ENCODE measurements around the gene CCDC136. TPM values are rescaled to one million over a fixed set of nuclear protein-coding genes. Genes with fewer than 3 reads are reported as not detected.

Gene CCDC136
- total and polyA plus RNA-seq, 7 donors = 3.9 to 24.5 (median 14.0) TPM

GRCh38 chr7:128763541-128763940 lies 28.2 kb upstream of the CCDC136 start:
- DNase-seq (no peak), ATAC-seq (peak; percentile 51 to 76 (median 62))
- Histone ChIP-seq H3K36me3 (ENCODE audit: insufficient read depth in 1 of 2, low read depth in 1 of 2) (peaks cover 10 to 78% of the 10 kb centered on the region in 2 donors), H3K4me1 (peaks cover 20% of the 10 kb centered on the region), H3K27me3 (ENCODE audit: insufficient read depth in 3 of 3, low read length in 2 of 3) (no peaks in the 10 kb centered on the region), H3K4me3 (no peak overlapping the region), H3K27ac (peak overlapping the region; percentile 58), H3K9me3 (no peaks in the 10 kb centered on the region)
- TF ChIP-seq, protein P1, sequence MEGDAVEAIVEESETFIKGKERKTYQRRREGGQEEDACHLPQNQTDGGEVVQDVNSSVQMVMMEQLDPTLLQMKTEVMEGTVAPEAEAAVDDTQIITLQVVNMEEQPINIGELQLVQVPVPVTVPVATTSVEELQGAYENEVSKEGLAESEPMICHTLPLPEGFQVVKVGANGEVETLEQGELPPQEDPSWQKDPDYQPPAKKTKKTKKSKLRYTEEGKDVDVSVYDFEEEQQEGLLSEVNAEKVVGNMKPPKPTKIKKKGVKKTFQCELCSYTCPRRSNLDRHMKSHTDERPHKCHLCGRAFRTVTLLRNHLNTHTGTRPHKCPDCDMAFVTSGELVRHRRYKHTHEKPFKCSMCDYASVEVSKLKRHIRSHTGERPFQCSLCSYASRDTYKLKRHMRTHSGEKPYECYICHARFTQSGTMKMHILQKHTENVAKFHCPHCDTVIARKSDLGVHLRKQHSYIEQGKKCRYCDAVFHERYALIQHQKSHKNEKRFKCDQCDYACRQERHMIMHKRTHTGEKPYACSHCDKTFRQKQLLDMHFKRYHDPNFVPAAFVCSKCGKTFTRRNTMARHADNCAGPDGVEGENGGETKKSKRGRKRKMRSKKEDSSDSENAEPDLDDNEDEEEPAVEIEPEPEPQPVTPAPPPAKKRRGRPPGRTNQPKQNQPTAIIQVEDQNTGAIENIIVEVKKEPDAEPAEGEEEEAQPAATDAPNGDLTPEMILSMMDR (IDR thresholded peaks at IDR 0.05) = no peak
- intact Hi-C loops (cut with DNase I) = no loop called here
- WGBS, 3 donors = 68 to 70% (median 70%) methylated on average over 3 of the region's 3 CpGs

DNA sequence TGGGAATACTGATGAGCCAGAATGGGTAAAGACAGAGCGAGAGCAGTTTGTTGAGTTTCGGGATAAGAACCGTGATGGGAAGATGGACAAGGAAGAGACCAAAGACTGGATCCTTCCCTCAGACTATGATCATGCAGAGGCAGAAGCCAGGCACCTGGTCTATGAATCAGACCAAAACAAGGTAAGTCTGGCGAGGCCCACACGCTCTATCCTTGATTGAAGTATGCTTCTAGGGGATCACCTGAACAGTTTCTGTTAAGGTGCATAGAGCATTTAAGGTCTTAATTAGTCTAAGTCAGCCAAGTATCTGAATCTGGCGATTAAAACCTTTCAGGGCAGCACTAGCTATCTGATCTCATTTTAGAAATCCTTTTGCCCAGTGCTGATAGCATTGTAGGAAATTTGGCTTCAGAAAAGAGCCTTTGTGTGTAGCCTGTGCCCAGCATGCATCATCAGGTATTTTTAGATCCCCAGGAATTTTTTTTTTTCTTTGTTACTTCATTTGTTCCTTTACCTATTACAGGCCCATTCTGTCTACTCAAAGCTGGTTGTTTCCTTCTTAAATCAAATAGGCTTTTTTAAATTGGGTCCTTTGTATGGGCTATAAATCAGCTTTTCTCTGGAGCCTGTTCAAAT lies 24.2 kb upstream of the CCDC136 start:
- TF ChIP-seq, protein P1 (IDR thresholded peaks at IDR 0.05) = no peak
- intact Hi-C loops (cut with DNase I) = no loop called here
- Histone ChIP-seq H3K4me1 (peaks cover 13% of the 10 kb centered on the region), H3K9me3 (no peaks in the 10 kb centered on the region), H3K27ac (peak overlapping the region; percentile 49), H3K27me3 (ENCODE audit: insufficient read depth in 3 of 3, low read length in 2 of 3) (no peaks in the 10 kb centered on the region), H3K36me3 (ENCODE audit: insufficient read depth in 1 of 2, low read depth in 1 of 2) (peaks cover 7 to 78% of the 10 kb centered on the region in 2 donors), H3K4me3 (no peak overlapping the region)
- WGBS, 3 donors = 85 to 89% (median 89%) methylated on average over 6 of the region's 6 CpGs
- DNase-seq (no peak), ATAC-seq (peak; percentile 67 to 80 (median 76))

GRCh38 chr7:128770233-128770632 lies 21.5 kb upstream of the CCDC136 start:
- DNase-seq (no peak), ATAC-seq (no peak)
- WGBS, 3 donors = 59 to 77% (median 62%) methylated on average over 2 of the region's 2 CpGs
- H3K27ac ChIP-seq = no peak overlapping the region
- intact Hi-C loops (cut with DNase I) = no loop called here
- peaks cover 7 to 66% of the 10 kb centered on the region in 2 donors for H3K36me3 ChIP-seq (ENCODE audit: insufficient read depth in 1 of 2, low read depth in 1 of 2)
- no peak overlapping the region for H3K4me3 ChIP-seq
- peaks cover 13% of the 10 kb centered on the region for H3K4me1 ChIP-seq
- TF ChIP-seq, protein P1 (IDR thresholded peaks at IDR 0.05) = no peak
- no peaks in the 10 kb centered on the region for H3K27me3 ChIP-seq (ENCODE audit: insufficient read depth in 3 of 3, low read length in 2 of 3)
- no peaks in the 10 kb centered on the region for H3K9me3 ChIP-seq

DNA sequence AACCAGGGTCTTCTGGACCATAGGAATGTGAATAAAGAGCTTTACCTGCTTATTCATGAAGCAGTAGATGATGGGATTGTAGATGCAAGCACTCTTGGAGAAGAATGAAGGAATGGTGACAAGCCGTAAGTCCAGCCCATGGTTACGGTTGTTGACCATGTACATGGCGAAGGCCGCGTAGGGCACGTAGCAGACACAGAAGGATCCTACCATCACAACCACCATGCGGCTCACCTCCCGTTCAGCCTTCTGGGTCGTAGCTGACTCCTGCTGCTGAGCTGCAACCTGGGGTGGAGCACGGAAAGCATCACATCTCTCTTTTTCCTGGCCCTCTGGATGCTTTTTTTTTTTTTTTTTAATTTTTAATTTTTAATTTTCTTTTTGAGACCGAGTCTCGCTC lies 18.2 kb upstream of the CCDC136 start:
- DNase-seq (no peak), ATAC-seq (no peak)
- WGBS, 3 donors = 95 to 98% (median 97%) methylated on average over 12 of the region's 12 CpGs
- no peaks in the 10 kb centered on the region for H3K9me3 ChIP-seq
- H3K4me3 ChIP-seq = no peak overlapping the region
- intact Hi-C loops (cut with DNase I) = no loop called here
- no peaks in the 10 kb centered on the region for H3K4me1 ChIP-seq
- peaks cover 2 to 45% of the 10 kb centered on the region in 2 donors for H3K36me3 ChIP-seq (ENCODE audit: insufficient read depth in 1 of 2, low read depth in 1 of 2)
- TF ChIP-seq, protein P1 (IDR thresholded peaks at IDR 0.05) = no peak
- no peaks in the 10 kb centered on the region for H3K27me3 ChIP-seq (ENCODE audit: insufficient read depth in 3 of 3, low read length in 2 of 3)
- H3K27ac ChIP-seq = no peak overlapping the region

All from psoas muscle (tissue), 8 donors.